Endothelial cell of umbilical vein (primary cell): ENCODE data around the gene LILRB3. TPM values are rescaled to one million over a fixed set of nuclear protein-coding genes. Genes with fewer than 3 reads are reported as not detected.

Experiments
- BruUV-seq: library from RNA; stranded (reverse); fragments of 400-500 nt; replicated peaks from 2 replicates; lab custom pipeline; 2021; lab: Mats Ljungman, UMichigan
- CTCF ChIA-PET: fragments of 300-600, 350-600 bp; sonication (Branson Sonifier 250); formaldehyde crosslinking; loops from one replicate; lab custom pipeline; 2021; ENCODE audit warnings: antibody characterized with exemption, inconsistent platforms; lab: Charles Lee
- POLR2A ChIA-PET: fragments of 300-600, 350-600 bp; sonication (Branson Sonifier 250); formaldehyde crosslinking; loops from one replicate; lab custom pipeline; 2021; ENCODE audit warnings: antibody characterized with exemption, inconsistent platforms; lab: Charles Lee
- DNase-seq: peaks from one replicate; pipeline ENCODE4 v3.0.0-alpha.2; 2011; ENCODE audit warnings: low read depth, low spot score
- FAIRE-seq: peaks from 2 replicates; lab custom pipeline; 2011; peaks lifted over from hg19 to GRCh38; lab: Jason Lieb, UNC
- H2AFZ ChIP-seq: 2 replicates; pipeline ENCODE4 v1.6.0; 2012; ENCODE audit warnings: low read depth, low read length, control low read depth, inconsistent platforms
- H3K27ac ChIP-seq: 2 replicates; pipeline ENCODE4 v1.5.1; 2011; ENCODE audit warnings: low read depth, mild to moderate bottlenecking, control low read depth, low read length, moderate library complexity; ENCODE audit not compliant: insufficient read depth
- H3K27me3 ChIP-seq, 2 experiments: 2 replicates each; pipeline versions ENCODE4 v1.6.0 to v1.6.1; 2011; ENCODE audit warnings: low read length in 2 of 2, mixed read lengths in 1 of 2; ENCODE audit not compliant: control insufficient read depth in 2 of 2, insufficient read depth in 2 of 2
- H3K36me3 ChIP-seq, 2 experiments: 2 replicates in 1 of 2; 3 replicates in 1 of 2; pipeline ENCODE4 v1.5.1; 2011; ENCODE audit warnings: low read length in 2 of 2, mild to moderate bottlenecking in 1 of 2, moderate library complexity in 1 of 2; ENCODE audit not compliant: control insufficient read depth in 2 of 2, insufficient read depth in 2 of 2; ENCODE audit errors: extremely low read depth in 1 of 2
- H3K4me1 ChIP-seq: 3 replicates; pipeline ENCODE4 v1.5.1; 2011; ENCODE audit warnings: mild to moderate bottlenecking, low read length; ENCODE audit not compliant: control insufficient read depth, insufficient read depth; ENCODE audit errors: extremely low read depth
- H3K4me2 ChIP-seq: 2 replicates; pipeline ENCODE4 v1.6.1; 2011; ENCODE audit warnings: low read length, control low read depth, mixed read lengths; ENCODE audit not compliant: insufficient read depth
- H3K4me3 ChIP-seq, 3 experiments: fragments of 200-600 bp in 1 of 3; sonication (generic), shearing (Covaris generic) in 1 of 3; replicated peaks in 1 of 3; 2 replicates each; pipeline ENCODE4 v1.5.1; 2011 to 2016; ENCODE audit warnings: control low read depth in 3 of 3, low read length in 3 of 3, mild to moderate bottlenecking in 2 of 3, inconsistent platforms in 1 of 3, low read depth in 1 of 3, moderate library complexity in 1 of 3; ENCODE audit not compliant: insufficient read depth in 1 of 3
- H3K79me2 ChIP-seq: 2 replicates; pipeline ENCODE4 v1.6.0; 2012; ENCODE audit warnings: low read length, inconsistent platforms; ENCODE audit not compliant: control insufficient read depth, insufficient read depth
- H3K9ac ChIP-seq: replicated peaks from 2 replicates; pipeline ENCODE3; 2011; ENCODE audit warnings: low read length, control low read depth; ENCODE audit not compliant: insufficient read depth; ENCODE audit errors: extremely low read depth
- H3K9me1 ChIP-seq: replicated peaks from 3 replicates; pipeline ENCODE4 v1.6.0; 2011; ENCODE audit warnings: mild to moderate bottlenecking, low read length; ENCODE audit not compliant: control insufficient read depth, insufficient read depth; ENCODE audit errors: extremely low read depth
- H3K9me3 ChIP-seq: replicated peaks from 2 replicates; pipeline ENCODE4 v1.5.1; 2012; ENCODE audit warnings: low read length, inconsistent platforms; ENCODE audit not compliant: control insufficient read depth, insufficient read depth
- H4K20me1 ChIP-seq: replicated peaks from 2 replicates; pipeline ENCODE3; 2011; ENCODE audit warnings: mild to moderate bottlenecking, low read length; ENCODE audit not compliant: control insufficient read depth, insufficient read depth; ENCODE audit errors: extremely low read depth
- CTCF ChIP-seq, 2 donors: IDR thresholded peaks; 1 replicate in 1 of 2; 2 replicates in 1 of 2; pipeline ENCODE4 v1.5.1; 2011; ENCODE audit warnings: low read length in 2 of 2, mild to moderate bottlenecking in 2 of 2, moderate library complexity in 2 of 2, control low read depth in 1 of 2, inconsistent platforms in 1 of 2, low read depth in 1 of 2; ENCODE audit not compliant: insufficient read depth in 1 of 2; ENCODE audit errors: extremely low read depth in 1 of 2
- EZH2 ChIP-seq: IDR thresholded peaks from 2 replicates; pipeline ENCODE4 v1.6.1; 2012; ENCODE audit warnings: borderline replicate concordance, low read depth, mild to moderate bottlenecking, moderate library complexity, low read length, inconsistent platforms; ENCODE audit not compliant: severe bottlenecking
- FOS ChIP-seq: IDR thresholded peaks from 2 replicates; pipeline ENCODE4 v1.6.1; 2011; ENCODE audit warnings: mild to moderate bottlenecking, low read length, moderate library complexity, borderline replicate concordance; ENCODE audit not compliant: insufficient read depth
- JUN ChIP-seq: IDR thresholded peaks from 2 replicates; pipeline ENCODE4 v1.6.1; 2011; ENCODE audit warnings: borderline replicate concordance, low read depth; ENCODE audit not compliant: insufficient read length, insufficient read depth
- MAX ChIP-seq: IDR thresholded peaks from 2 replicates; pipeline ENCODE4 v1.6.1; 2011; ENCODE audit not compliant: insufficient read depth, insufficient read length
- POLR2A ChIP-seq: IDR thresholded peaks from 2 replicates; pipeline ENCODE4 v1.6.1; 2012; ENCODE audit warnings: low read depth, mild to moderate bottlenecking, control low read depth, low read length
- POLR2AphosphoS5 ChIP-seq: IDR thresholded peaks from 2 replicates; pipeline ENCODE4 v1.6.1; 2012; ENCODE audit warnings: low read depth, mild to moderate bottlenecking, control low read depth, low read length, moderate library complexity; ENCODE audit not compliant: insufficient read depth
- dilution Hi-C: fragments of 300-500 bp; cut with MboI; formaldehyde crosslinking; loops from one replicate; pipeline ENCODE4 v1.15.0; 2019; ENCODE audit warnings: low sequenced_read_pairs; ENCODE audit not compliant: extremely low pct_ligation_motif_present
- intact Hi-C: fragments of 100-400 bp; cut with micrococcal nuclease; formaldehyde crosslinking; loops from one replicate; pipeline ENCODE4 v1.10.0; 2022
- polyA plus RNA-seq, 4 experiments: library from polyadenylated mRNA; depleted of rRNA in 3 of 4; stranded (reverse) in 3 of 4; unstranded in 1 of 4; fragments of >200 nt; gene quantifications; 2 replicates each; pipeline versions ENCODE4 v1.2.1 to v1.2.3, GENCODE V29; 2011 to 2012; ENCODE audit warnings: missing spikeins in 1 of 4
- total RNA-seq: library from RNA; stranded (reverse); gene quantifications from 2 replicates; pipeline ENCODE4 v1.2.3, GENCODE V29; 2021

The LILRB3 gene
- total and polyA plus RNA-seq, 2 donors (not counting 3 experiments of a cell fraction or from before 2014, with no cell fraction given): not detected

DNA sequence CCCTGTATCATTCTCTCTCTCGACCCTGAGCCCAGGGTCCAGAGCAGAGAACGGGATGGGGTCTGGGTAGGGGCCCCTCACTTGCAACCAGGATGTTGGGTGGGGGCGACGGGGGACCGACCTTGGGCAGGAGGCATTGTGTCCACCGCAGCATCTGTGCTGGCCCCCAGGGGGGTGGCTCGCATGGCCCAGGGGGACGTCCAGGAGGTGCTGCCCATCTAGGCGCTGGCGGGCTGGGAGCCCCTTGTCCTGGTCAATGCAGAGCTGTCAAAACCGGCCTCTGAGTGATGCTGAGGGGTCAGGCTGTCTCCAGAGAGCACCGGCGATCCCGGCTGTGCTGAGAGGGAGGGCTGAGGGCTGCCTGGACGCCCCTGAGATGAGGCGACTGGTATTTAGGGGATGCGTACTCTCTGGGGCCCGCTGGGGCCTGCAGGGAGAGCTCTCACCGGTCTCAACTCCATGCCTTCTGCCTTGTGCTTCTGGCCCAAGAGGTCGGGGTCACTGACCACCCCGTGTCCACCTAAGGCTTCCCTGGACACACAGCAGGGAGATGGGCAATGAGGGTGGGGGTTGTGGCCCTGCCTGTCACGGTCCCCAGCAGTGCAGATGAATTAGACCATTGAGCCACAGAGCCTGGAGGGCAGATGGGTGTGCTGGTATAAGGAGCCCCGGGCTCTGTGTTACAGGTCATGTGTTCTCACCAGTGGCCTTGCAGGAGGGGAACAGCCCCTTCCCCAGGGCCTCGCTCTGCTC, 13.6 kb downstream of the LILRB3 start:
- no peak for TF ChIP-seq EZH2
- TF ChIP-seq FOS: no peak
- TF ChIP-seq JUN: no peak
- TF ChIP-seq POLR2A: peak; percentile 26
- TF ChIP-seq MAX: no peak
- no peak for TF ChIP-seq POLR2AphosphoS5
- no peak for DNase-seq
- peaks cover 46% of the 10 kb centered on the region for H3K79me2 ChIP-seq
- CTCF ChIA-PET: interaction anchor here (0.8 to 1.9 kb wide), 8 partner anchors 12 to 72 kb away, joined by 3 to 16 read pairs (median 4); partner anchors contain the start of genes CNOT3 and MBOAT7
- POLR2A ChIA-PET: interaction anchor here (0.6 to 1.4 kb wide), 5 partner anchors 8 to 912 kb away, joined by 5 to 16 read pairs (median 5); partner anchors contain the start of genes CNOT3, MBOAT7 and RPS9
- H3K27me3 ChIP-seq: no peaks in the 10 kb centered on the region
- H3K9me3 ChIP-seq: no peaks in the 10 kb centered on the region
- peaks cover 24 to 33% of the 10 kb centered on the region in 2 experiments for H3K36me3 ChIP-seq
- no peak overlapping the region for H2AFZ ChIP-seq
- no peaks in the 10 kb centered on the region for H3K9me1 ChIP-seq
- no peaks in the 10 kb centered on the region for H4K20me1 ChIP-seq
- no peak for FAIRE-seq
- H3K4me2 ChIP-seq: no peak overlapping the region
- BruUV-seq: no TSS peak
- no peak overlapping the region for H3K4me3 ChIP-seq
- H3K27ac ChIP-seq: peak overlapping the region; percentile 22
- intact Hi-C loops: no loop called here
- H3K9ac ChIP-seq: no peak overlapping the region
- dilution Hi-C loops: no loop called here
- peaks cover 31% of the 10 kb centered on the region for H3K4me1 ChIP-seq

DNA sequence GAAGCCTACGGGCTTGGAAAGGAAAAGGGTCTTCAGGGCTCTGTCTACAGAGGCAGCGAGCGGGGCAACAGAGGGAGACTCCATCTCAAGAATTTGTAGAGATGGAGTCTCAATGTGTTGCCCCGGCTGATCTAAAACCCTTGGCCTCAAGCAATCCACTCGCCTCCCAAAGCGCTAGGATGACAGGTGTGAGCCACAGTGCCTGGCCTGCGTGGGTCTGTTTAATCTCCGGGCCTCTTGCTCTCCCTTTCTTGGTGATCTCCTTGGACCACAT, 14.1 kb downstream of the LILRB3 start:
- TF ChIP-seq POLR2A: no peak
- no peak for TF ChIP-seq CTCF (IDR thresholded peaks at IDR 0.05; ENCODE audit: extremely low read depth in 1 of 2, insufficient read depth in 1 of 2, low read depth in 1 of 2, low read length in 2 of 2)
- TF ChIP-seq MAX: no peak
- no TSS peak for BruUV-seq
- H3K9ac ChIP-seq: no peak overlapping the region
- no peak for DNase-seq
- no peaks in the 10 kb centered on the region for H4K20me1 ChIP-seq
- H3K79me2 ChIP-seq: peaks cover 51% of the 10 kb centered on the region
- H3K4me3 ChIP-seq: no peak overlapping the region
- ChIA-PET CTCF (interaction anchor here (0.8 to 1.7 kb wide), 3 partner anchors 18 to 24 kb away, joined by 3 to 4 read pairs (median 3); partner anchors contain the start of genes MBOAT7 and TSEN34), POLR2A (interaction anchor here (1.1 to 1.7 kb wide), 2 partner anchors 19 to 72 kb away, joined by 5 read pairs; partner anchors contain the start of genes CNOT3 and MBOAT7)
- no peak for FAIRE-seq
- no peak overlapping the region for H3K4me2 ChIP-seq
- intact Hi-C loops (no loop called here), dilution Hi-C loops (no loop called here)
- no peaks in the 10 kb centered on the region for H3K9me3 ChIP-seq
- H3K36me3 ChIP-seq: peaks cover 28 to 35% of the 10 kb centered on the region in 2 experiments
- peaks cover 36% of the 10 kb centered on the region for H3K4me1 ChIP-seq
- no peaks in the 10 kb centered on the region for H3K9me1 ChIP-seq
- peak overlapping the region; percentile 4 for H3K27ac ChIP-seq
- H3K27me3 ChIP-seq: no peaks in the 10 kb centered on the region
- no peak overlapping the region for H2AFZ ChIP-seq
